Hepatocyte (in vitro differentiated cells): ENCODE data around the gene FILIP1L. TPM values are rescaled to one million over a fixed set of nuclear protein-coding genes. Genes with fewer than 3 reads are reported as not detected.

Experiments
- DNase-seq: peaks from one replicate; pipeline ENCODE4 v3.0.0-alpha.2; 2016; ENCODE audit warnings: low spot score
- H2AFZ ChIP-seq: fragments of 200-600 bp; sonication (generic); 2 replicates; pipeline ENCODE4 v1.6.0; 2016; ENCODE audit warnings: antibody characterized with exemption, mild to moderate bottlenecking
- H3K27ac ChIP-seq: fragments of 200-600 bp; sonication (generic); 2 replicates; pipeline ENCODE4 v1.5.1; 2016; ENCODE audit warnings: mild to moderate bottlenecking
- H3K27me3 ChIP-seq: fragments of 200-600 bp; sonication (generic); 2 replicates; pipeline ENCODE4 v1.6.1; 2016
- H3K36me3 ChIP-seq: fragments of 200-600 bp; sonication (generic); replicated peaks from 2 replicates; pipeline ENCODE4 v1.5.1; 2016; ENCODE audit warnings: low read depth; ENCODE audit not compliant: insufficient read depth
- H3K4me1 ChIP-seq: fragments of 200-600 bp; sonication (generic); 2 replicates; pipeline ENCODE4 v1.5.1; 2016; ENCODE audit warnings: mild to moderate bottlenecking, moderate library complexity; ENCODE audit not compliant: insufficient read depth
- H3K4me2 ChIP-seq: fragments of 200-600 bp; sonication (generic); 2 replicates; pipeline ENCODE4 v1.6.0; 2016
- H3K4me3 ChIP-seq: fragments of 200-600 bp; sonication (generic); 2 replicates; pipeline ENCODE4 v1.5.1; 2016; ENCODE audit warnings: mild to moderate bottlenecking
- H3K79me2 ChIP-seq: fragments of 200-600 bp; sonication (generic); 2 replicates; pipeline ENCODE4 v1.6.0; 2017; ENCODE audit warnings: mild to moderate bottlenecking
- H3K9me2 ChIP-seq: fragments of 200-600 bp; sonication (generic); replicated peaks from 2 replicates; pipeline ENCODE4 v1.6.0; 2017; ENCODE audit warnings: mild to moderate bottlenecking; ENCODE audit not compliant: insufficient read depth
- H3K9me3 ChIP-seq: fragments of 200-600 bp; sonication (generic); 2 replicates; pipeline ENCODE4 v1.5.1; 2016; ENCODE audit warnings: low read depth, mild to moderate bottlenecking
- H4K20me1 ChIP-seq: fragments of 200-600 bp; sonication (generic); 2 replicates; pipeline ENCODE4 v1.6.0; 2016; ENCODE audit warnings: mild to moderate bottlenecking; ENCODE audit not compliant: insufficient read depth, poor library complexity, severe bottlenecking
- EZH2 ChIP-seq: fragments of 200-600 bp; sonication (generic); IDR thresholded peaks from 2 replicates; pipeline ENCODE4 v1.6.1; 2016; ENCODE audit warnings: antibody characterized with exemption, mild to moderate bottlenecking, borderline replicate concordance
- EZH2phosphoT487 ChIP-seq: fragments of 200-600 bp; sonication (generic); IDR thresholded peaks from one replicate; pipeline ENCODE4 v1.6.1; 2018; ENCODE audit warnings: antibody characterized with exemption, mild to moderate bottlenecking, low read depth, moderate library complexity; ENCODE audit not compliant: unreplicated experiment, severe bottlenecking
- WGBS: methylation state at CpG from one replicate; pipeline ENCODE4 v1.1.6; 2016; ENCODE audit warnings: low lambda C conversion rate; ENCODE audit errors: missing lambda C conversion rate; 5-methylcytosine and 5-hydroxymethylcytosine counted together
- polyA plus RNA-seq: library from polyadenylated mRNA; unstranded; fragments of >200 nt; fragmentation: Nextera tagmentation; extraction: Ambion mirVana; gene quantifications from 2 replicates; pipeline ENCODE4 v1.2.1, GENCODE V29; 2016
- total RNA-seq: library from RNA; depleted of rRNA; stranded (reverse); fragments of >200 nt; gene quantifications from 2 replicates; pipeline ENCODE4 v1.2.3, GENCODE V29; 2014
- TF ChIP-seq, protein P1 (sequence below): fragments of 200-600 bp; sonication (generic); IDR thresholded peaks from 2 replicates; pipeline ENCODE4 v1.5.1; 2016; ENCODE audit warnings: antibody characterized with exemption, mild to moderate bottlenecking; ENCODE audit not compliant: poor library complexity

Gene FILIP1L
- total and polyA plus RNA-seq, 2 experiments from 2014 or later = 48.2 to 49.4 TPM

DNA sequence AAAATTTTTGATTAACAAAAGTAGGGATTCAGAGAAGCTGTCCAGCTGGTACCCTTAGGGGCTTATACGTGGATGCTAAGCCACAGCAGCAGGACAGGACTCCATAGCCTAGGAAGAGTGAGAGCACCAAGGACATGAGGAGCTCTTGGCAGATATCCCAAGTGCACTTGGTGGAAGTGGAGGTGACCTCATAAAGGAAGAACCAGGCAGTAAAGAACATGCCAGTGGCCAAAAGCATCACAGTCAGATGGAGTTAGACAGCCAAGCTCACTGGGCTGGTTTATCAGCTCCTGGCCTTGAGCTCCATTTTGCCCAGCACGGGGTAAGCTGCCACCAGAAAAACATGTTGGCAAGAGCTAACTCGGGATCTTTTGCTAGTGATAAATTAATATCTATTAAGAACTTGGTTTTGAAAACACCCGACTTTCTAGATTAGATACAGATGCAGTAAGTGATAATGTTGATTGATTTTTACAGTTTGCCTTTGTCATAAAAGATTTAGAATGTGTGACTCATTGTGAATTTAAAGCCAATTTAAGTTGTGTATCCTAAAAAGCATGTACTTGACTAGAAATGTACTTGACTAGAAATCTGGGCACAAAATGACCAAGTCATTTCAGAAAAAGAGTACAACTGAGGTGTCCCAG is 188.6 kb downstream of the FILIP1L start:
- H3K9me2 ChIP-seq = no peaks in the 10 kb centered on the region
- peak; percentile 51 for DNase-seq
- H3K4me1 ChIP-seq = peaks cover 36% of the 10 kb centered on the region
- H4K20me1 ChIP-seq = no peaks in the 10 kb centered on the region
- TF ChIP-seq, protein P1, sequence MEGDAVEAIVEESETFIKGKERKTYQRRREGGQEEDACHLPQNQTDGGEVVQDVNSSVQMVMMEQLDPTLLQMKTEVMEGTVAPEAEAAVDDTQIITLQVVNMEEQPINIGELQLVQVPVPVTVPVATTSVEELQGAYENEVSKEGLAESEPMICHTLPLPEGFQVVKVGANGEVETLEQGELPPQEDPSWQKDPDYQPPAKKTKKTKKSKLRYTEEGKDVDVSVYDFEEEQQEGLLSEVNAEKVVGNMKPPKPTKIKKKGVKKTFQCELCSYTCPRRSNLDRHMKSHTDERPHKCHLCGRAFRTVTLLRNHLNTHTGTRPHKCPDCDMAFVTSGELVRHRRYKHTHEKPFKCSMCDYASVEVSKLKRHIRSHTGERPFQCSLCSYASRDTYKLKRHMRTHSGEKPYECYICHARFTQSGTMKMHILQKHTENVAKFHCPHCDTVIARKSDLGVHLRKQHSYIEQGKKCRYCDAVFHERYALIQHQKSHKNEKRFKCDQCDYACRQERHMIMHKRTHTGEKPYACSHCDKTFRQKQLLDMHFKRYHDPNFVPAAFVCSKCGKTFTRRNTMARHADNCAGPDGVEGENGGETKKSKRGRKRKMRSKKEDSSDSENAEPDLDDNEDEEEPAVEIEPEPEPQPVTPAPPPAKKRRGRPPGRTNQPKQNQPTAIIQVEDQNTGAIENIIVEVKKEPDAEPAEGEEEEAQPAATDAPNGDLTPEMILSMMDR = no peak
- no peak for TF ChIP-seq EZH2
- TF ChIP-seq EZH2phosphoT487 = no peak
- no peaks in the 10 kb centered on the region for H3K9me3 ChIP-seq
- 52% methylated on average over 4 of the region's 4 CpGs for WGBS
- H3K79me2 ChIP-seq = no peaks in the 10 kb centered on the region
- H3K27ac ChIP-seq = peak overlapping the region; percentile 76
- no peak overlapping the region for H3K4me2 ChIP-seq
- no peaks in the 10 kb centered on the region for H3K36me3 ChIP-seq
- H2AFZ ChIP-seq = no peak overlapping the region
- H3K27me3 ChIP-seq = no peaks in the 10 kb centered on the region
- no peak overlapping the region for H3K4me3 ChIP-seq

DNA sequence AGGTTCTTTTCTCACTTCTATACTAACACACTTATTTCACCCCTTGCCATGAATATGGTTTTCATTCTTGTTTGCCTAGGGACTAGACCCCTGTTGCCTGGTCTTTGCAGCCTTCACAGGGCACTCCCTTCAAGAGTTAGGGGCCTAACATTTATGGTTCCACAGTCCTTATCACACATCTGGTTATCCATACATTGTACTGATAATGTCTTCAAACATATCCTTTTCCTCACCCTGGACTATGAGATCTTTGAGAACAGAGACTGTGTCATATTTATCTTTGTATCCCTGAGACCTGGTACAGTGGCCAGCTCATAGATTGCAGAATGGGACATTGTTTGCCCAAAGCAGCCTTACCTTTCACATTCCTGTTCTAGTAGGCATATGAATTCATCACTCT is 190.4 kb downstream of the FILIP1L start:
- Histone ChIP-seq H3K27me3 (no peaks in the 10 kb centered on the region), H3K9me3 (no peaks in the 10 kb centered on the region), H3K27ac (peak overlapping the region; percentile 76), H3K36me3 (no peaks in the 10 kb centered on the region), H3K4me2 (no peak overlapping the region), H3K4me3 (no peak overlapping the region), H3K9me2 (no peaks in the 10 kb centered on the region), H4K20me1 (no peaks in the 10 kb centered on the region), H3K4me1 (peaks cover 33% of the 10 kb centered on the region), H2AFZ (no peak overlapping the region), H3K79me2 (no peaks in the 10 kb centered on the region)
- TF ChIP-seq, protein P1 = no peak
- TF ChIP-seq EZH2 = no peak
- no peak for TF ChIP-seq EZH2phosphoT487
- DNase-seq = no peak

DNA sequence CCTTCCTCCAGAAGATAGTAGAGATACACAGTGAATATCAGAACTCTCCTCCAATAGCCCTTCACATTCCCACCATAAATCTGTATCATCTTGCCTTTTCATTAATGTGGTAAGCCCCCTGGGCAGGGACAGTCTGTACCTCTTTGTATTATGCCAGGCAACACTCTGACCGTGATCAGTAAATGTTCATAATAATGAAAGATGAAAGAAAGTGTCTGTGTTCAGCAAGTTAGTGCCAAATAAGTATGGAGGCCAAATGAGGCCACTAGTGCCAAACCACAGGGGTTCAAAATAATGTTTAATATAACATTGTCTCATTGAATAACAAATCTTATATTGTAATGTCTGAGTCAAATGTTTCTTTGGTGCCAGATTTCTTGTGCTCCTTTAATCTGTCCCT is 192.3 kb downstream of the FILIP1L start:
- H3K36me3 ChIP-seq = no peaks in the 10 kb centered on the region
- H3K4me2 ChIP-seq = no peak overlapping the region
- no peaks in the 10 kb centered on the region for H3K79me2 ChIP-seq
- H3K9me3 ChIP-seq = no peaks in the 10 kb centered on the region
- H3K27me3 ChIP-seq = no peaks in the 10 kb centered on the region
- peak overlapping the region; percentile 90 for H3K27ac ChIP-seq
- DNase-seq = no peak
- no peak overlapping the region for H2AFZ ChIP-seq
- peaks cover 33% of the 10 kb centered on the region for H3K4me1 ChIP-seq
- H3K4me3 ChIP-seq = no peak overlapping the region
- H3K9me2 ChIP-seq = no peaks in the 10 kb centered on the region
- 88% methylated on average over 1 of the region's 1 CpG for WGBS
- H4K20me1 ChIP-seq = no peaks in the 10 kb centered on the region
- TF ChIP-seq EZH2 = no peak
- TF ChIP-seq, protein P1 = no peak
- no peak for TF ChIP-seq EZH2phosphoT487
